ENCODE measurements around the gene SCNN1G.

The SCNN1G gene

GRCh38 chr16:23227529-23227928 lies 45.0 kb downstream of the SCNN1G start:
- no peaks in the 10 kb centered on the region for H3K9me3 ChIP-seq (ENCODE audit: insufficient read depth, low read length, severe bottlenecking)
- H4K20me1 ChIP-seq (ENCODE audit: insufficient read depth, low read length), result no peaks in the 10 kb centered on the region
- H3K4me3 ChIP-seq (ENCODE audit: low read depth in 1 of 2, low read length in 2 of 2), result no peak overlapping the region
- H3K9ac ChIP-seq (ENCODE audit: low read depth, low read length), result no peak overlapping the region
- H3K4me1 ChIP-seq (ENCODE audit: insufficient read depth, low read length), result no peaks in the 10 kb centered on the region
- DNase-seq (no peak), ATAC-seq (ENCODE audit: insufficient read depth, low read depth) (no peak)
- no peaks in the 10 kb centered on the region for H3K79me2 ChIP-seq (ENCODE audit: insufficient read depth, low read length)
- no peak overlapping the region for H2AFZ ChIP-seq (ENCODE audit: low read depth, low read length)
- TF ChIP-seq CTCF (IDR thresholded peaks at IDR 0.05; ENCODE audit: borderline replicate concordance, extremely low read depth, low read length, poor library complexity, severe bottlenecking), result no peak
- no peak for TF ChIP-seq EZH2 (IDR thresholded peaks at IDR 0.05; ENCODE audit: borderline replicate concordance, low read depth, low read length, severe bottlenecking)
- no peaks in the 10 kb centered on the region for H3K36me3 ChIP-seq (ENCODE audit: insufficient read depth, low read length)
- H3K27me3 ChIP-seq (ENCODE audit: insufficient read depth, low read length, poor library complexity), result no peaks in the 10 kb centered on the region
- no peak overlapping the region for H3K27ac ChIP-seq (ENCODE audit: low read length)
- no peak overlapping the region for H3K4me2 ChIP-seq (ENCODE audit: insufficient read depth, low read length)

GRCh38 chr16:23229714-23230113 lies 47.2 kb downstream of the SCNN1G start:
- Histone ChIP-seq H3K27me3 (ENCODE audit: insufficient read depth, low read length, poor library complexity) (no peaks in the 10 kb centered on the region), H3K36me3 (ENCODE audit: insufficient read depth, low read length) (no peaks in the 10 kb centered on the region), H3K9ac (ENCODE audit: low read depth, low read length) (no peak overlapping the region), H3K27ac (ENCODE audit: low read length) (no peak overlapping the region), H3K79me2 (ENCODE audit: insufficient read depth, low read length) (no peaks in the 10 kb centered on the region), H2AFZ (ENCODE audit: low read depth, low read length) (no peak overlapping the region), H3K4me1 (ENCODE audit: insufficient read depth, low read length) (no peaks in the 10 kb centered on the region), H3K9me3 (ENCODE audit: insufficient read depth, low read length, severe bottlenecking) (no peaks in the 10 kb centered on the region), H3K4me2 (ENCODE audit: insufficient read depth, low read length) (no peak overlapping the region), H3K4me3 (ENCODE audit: low read depth in 1 of 2, low read length in 2 of 2) (no peak overlapping the region), H4K20me1 (ENCODE audit: insufficient read depth, low read length) (no peaks in the 10 kb centered on the region)
- TF ChIP-seq EZH2 (IDR thresholded peaks at IDR 0.05; ENCODE audit: borderline replicate concordance, low read depth, low read length, severe bottlenecking), result no peak
- no peak for TF ChIP-seq CTCF (IDR thresholded peaks at IDR 0.05; ENCODE audit: borderline replicate concordance, extremely low read depth, low read length, poor library complexity, severe bottlenecking)
- no peak for DNase-seq
- no peak for ATAC-seq (ENCODE audit: insufficient read depth, low read depth)

- no peak overlapping the region for H3K4me3 ChIP-seq (ENCODE audit: low read depth in 1 of 2, low read length in 2 of 2)
- TF ChIP-seq CTCF (IDR thresholded peaks at IDR 0.05; ENCODE audit: borderline replicate concordance, extremely low read depth, low read length, poor library complexity, severe bottlenecking) (no peak), EZH2 (IDR thresholded peaks at IDR 0.05; ENCODE audit: borderline replicate concordance, low read depth, low read length, severe bottlenecking) (no peak)
Measured at GRCh38 chr16:23232806-23233205, 50.3 kb downstream of the SCNN1G start.

GRCh38 chr16:23235176-23235575 lies 52.6 kb downstream of the SCNN1G start:
- no peaks in the 10 kb centered on the region for H3K9me3 ChIP-seq (ENCODE audit: insufficient read depth, low read length, severe bottlenecking)
- H2AFZ ChIP-seq (ENCODE audit: low read depth, low read length), result no peak overlapping the region
- H4K20me1 ChIP-seq (ENCODE audit: insufficient read depth, low read length), result no peaks in the 10 kb centered on the region
- H3K79me2 ChIP-seq (ENCODE audit: insufficient read depth, low read length), result no peaks in the 10 kb centered on the region
- no peak overlapping the region for H3K9ac ChIP-seq (ENCODE audit: low read depth, low read length)
- ATAC-seq (ENCODE audit: insufficient read depth, low read depth) (no peak), DNase-seq (no peak)
- H3K4me3 ChIP-seq (ENCODE audit: low read depth in 1 of 2, low read length in 2 of 2), result no peak overlapping the region
- H3K27me3 ChIP-seq (ENCODE audit: insufficient read depth, low read length, poor library complexity), result no peaks in the 10 kb centered on the region
- no peaks in the 10 kb centered on the region for H3K36me3 ChIP-seq (ENCODE audit: insufficient read depth, low read length)
- H3K27ac ChIP-seq (ENCODE audit: low read length), result no peak overlapping the region
- TF ChIP-seq CTCF (IDR thresholded peaks at IDR 0.05; ENCODE audit: borderline replicate concordance, extremely low read depth, low read length, poor library complexity, severe bottlenecking) (no peak), EZH2 (IDR thresholded peaks at IDR 0.05; ENCODE audit: borderline replicate concordance, low read depth, low read length, severe bottlenecking) (no peak)
- no peak overlapping the region for H3K4me2 ChIP-seq (ENCODE audit: insufficient read depth, low read length)
- H3K4me1 ChIP-seq (ENCODE audit: insufficient read depth, low read length), result no peaks in the 10 kb centered on the region

More at GRCh38 chr16:23232806-23233205, 50.3 kb downstream of the SCNN1G start:
- no peaks in the 10 kb centered on the region for H3K27me3 ChIP-seq (ENCODE audit: insufficient read depth, low read length, poor library complexity)
- H3K4me2 ChIP-seq (ENCODE audit: insufficient read depth, low read length), result no peak overlapping the region
- H3K9me3 ChIP-seq (ENCODE audit: insufficient read depth, low read length, severe bottlenecking), result no peaks in the 10 kb centered on the region
- no peak overlapping the region for H3K9ac ChIP-seq (ENCODE audit: low read depth, low read length)
- no peaks in the 10 kb centered on the region for H3K4me1 ChIP-seq (ENCODE audit: insufficient read depth, low read length)
- H3K79me2 ChIP-seq (ENCODE audit: insufficient read depth, low read length), result no peaks in the 10 kb centered on the region
- no peak overlapping the region for H2AFZ ChIP-seq (ENCODE audit: low read depth, low read length)
- no peaks in the 10 kb centered on the region for H4K20me1 ChIP-seq (ENCODE audit: insufficient read depth, low read length)
- no peak overlapping the region for H3K27ac ChIP-seq (ENCODE audit: low read length)
- ATAC-seq (ENCODE audit: insufficient read depth, low read depth), result no peak
- no peak for DNase-seq
- H3K36me3 ChIP-seq (ENCODE audit: insufficient read depth, low read length), result no peaks in the 10 kb centered on the region
